Measurements from ENCODE around the gene DPP8.
"Not testable (repeated sequence)": the region's sequence is repeated elsewhere in the genome, so short reads cannot be mapped to it uniquely, and the experiment has no call there.

DPP8 gene

DNA sequence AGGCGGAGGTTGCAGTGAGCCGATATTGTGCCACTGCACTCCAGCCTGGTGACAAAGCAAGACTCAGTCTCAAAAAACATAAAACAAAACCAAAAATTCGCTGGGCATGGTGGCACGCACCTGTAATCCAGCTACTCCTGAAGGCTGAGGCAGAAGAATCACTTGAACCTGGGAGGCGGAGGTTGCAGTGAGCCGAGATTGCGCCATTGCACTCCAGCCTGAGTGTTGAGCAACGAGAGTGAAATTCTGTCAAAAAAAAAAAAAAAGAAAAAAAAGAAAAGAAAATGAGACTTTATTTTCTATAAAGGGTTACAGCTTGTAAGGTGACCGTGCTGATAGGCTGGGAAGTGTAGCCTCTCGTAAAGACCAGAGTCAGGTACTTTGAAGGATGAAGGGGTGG is 6.7 kb upstream of the DPP8 start:
- DNase-seq: no peak

DNA sequence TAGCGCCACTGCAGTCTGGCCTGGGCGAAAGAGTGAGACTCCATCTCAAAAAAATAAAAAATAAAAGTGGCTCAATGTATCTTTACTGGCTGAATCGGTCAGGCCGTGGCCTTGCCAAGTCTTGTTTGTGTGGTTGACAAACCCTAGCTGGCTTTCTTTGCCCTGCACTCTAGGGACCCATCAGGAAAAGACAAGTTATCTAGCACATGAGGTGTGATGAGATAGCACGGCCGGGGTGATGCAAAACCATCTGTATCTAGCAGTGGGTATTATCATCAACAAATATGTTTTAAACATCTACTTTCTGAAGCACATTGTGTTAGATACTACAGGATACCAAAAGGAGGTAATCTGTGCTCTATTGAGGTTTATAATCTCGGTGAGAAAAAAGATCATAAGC is 3.9 kb upstream of the DPP8 start:
- DNase-seq: no peak

DNA sequence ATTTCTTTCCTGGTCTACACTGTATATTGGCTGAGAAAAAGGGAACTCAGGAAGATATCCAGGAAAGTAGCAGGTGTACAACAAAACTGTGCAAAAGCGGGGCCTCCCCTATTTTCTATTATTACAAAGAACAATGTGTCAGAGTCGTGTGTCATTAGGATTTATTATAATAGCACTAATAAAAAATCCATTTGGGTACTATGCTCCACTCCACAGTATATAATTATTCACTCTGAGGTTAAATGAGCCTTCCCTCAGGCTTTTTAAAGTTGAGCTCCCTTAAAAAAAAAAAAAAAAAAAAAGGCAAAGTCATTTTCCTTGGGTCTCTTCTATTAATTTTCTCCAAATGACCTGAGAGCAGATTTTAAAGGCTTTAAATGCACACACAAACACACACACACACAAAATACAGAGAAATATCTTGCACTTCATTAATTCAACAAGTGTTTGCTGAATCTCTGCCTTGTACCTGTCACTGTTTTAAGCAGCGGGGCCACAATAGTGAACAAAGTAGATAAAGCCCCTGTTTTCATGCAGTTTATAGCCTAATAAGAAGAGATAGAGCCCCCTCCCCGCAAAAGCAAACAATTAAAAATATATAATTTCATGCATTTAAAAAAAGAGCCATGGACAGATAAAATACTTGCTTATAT is 1.3 kb upstream of the DPP8 start:
- DNase-seq: no peak

DNA sequence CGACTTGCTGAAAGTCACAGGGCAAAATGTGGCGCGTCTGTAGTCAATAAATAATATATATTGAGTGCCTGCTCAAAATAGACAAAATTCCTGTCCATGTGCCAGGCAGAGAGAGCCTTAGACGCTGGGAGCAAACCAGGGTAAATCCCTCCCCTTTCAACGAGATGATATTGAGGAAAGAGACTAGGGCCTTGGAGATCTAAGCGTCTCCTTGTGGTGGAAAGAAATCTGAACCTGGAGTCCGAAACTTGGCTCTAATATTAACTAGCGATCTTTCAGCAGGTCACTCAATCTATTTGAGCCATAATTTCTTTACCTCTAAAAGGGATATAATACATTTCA is 348 bp upstream of the DPP8 start:
- no peak for DNase-seq

DNA sequence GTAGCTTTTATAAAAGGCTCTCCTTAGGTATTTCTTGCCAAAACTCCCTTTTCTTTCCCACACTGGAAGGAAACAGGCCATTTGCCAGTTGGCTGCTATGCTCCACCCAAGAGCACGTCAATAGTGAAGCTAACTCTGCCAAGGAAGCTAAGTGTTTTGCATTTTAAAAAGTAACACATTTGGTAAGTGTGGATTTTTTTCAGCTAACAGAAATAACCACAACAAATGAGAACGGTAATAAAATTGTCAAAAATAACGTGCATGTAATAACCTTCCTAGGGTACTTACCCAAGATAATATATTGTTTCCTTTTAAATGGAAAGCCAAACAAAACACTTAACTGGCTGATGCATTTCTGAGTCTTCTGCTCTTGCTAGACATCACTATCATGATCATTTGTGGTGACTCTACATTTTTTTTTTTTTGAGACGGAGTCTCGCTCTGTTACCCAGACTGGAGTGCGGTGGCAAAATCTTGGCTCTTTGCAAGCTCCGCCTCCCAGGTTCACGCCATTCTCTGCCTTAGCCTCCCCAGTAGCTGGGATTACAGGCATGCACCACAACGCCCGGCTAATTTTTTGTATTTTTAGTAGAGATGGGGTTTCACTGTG is 4.6 kb downstream of the DPP8 start:
- no peak for DNase-seq

DNA sequence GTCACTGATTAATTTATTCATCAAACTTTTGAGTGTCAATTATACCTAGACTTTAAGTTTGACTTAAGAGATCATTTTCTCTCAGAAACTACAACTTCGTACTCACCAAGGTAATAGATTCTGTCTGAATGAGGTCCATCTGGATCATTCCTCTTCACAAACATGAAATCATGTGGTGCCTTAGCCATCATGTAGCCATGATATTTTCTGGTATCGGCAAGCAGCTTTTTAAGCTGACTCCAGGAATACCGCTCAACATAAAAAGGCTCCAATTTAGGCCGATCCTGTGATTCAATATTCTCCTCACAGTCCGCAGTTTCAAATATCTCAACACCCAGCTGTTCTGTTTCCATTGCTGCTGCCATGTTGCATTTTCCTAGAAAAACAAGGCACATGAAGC is 5.3 kb downstream of the DPP8 start:
- DNase-seq: no peak

DNA sequence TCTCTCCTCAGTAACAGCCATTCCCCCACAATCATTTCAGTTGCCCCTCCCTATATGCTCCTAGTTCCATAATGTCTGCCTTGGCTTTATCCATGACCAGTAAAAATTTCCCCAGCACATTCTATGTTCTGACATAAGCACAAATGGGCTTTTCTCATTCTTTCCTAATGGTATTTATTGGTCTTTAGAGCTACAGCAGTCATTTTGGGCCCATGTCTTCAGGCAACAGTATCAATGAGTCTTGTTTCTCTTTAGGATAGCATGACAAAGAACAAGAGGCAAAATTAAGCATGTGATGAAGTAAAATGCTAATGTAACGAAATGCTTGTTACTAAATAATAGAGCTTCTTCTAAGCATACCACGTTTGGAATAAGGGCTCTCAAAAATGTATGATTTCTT is 8.2 kb downstream of the DPP8 start:
- DNase-seq: no peak

DNA sequence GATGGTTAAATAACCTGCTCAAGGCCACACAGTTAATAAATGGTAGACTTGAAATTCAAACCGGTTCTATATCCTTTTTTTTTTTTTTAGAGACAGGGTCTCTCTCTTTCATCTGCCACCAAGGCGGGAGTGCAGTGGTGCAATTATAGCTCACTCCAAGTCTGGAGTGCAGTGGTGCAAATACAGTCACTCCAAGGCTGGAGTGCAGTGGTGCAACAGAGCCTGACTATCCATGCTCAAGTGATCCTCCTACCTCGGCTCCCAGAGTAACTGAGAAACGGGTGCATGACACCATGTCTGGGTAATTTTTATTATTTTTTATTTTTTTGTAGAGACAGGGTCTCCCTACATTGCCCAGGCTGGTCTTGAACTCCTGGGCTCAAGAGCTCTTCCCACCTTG is 23.4 kb downstream of the DPP8 start:
- DNase-seq: no peak

DNA sequence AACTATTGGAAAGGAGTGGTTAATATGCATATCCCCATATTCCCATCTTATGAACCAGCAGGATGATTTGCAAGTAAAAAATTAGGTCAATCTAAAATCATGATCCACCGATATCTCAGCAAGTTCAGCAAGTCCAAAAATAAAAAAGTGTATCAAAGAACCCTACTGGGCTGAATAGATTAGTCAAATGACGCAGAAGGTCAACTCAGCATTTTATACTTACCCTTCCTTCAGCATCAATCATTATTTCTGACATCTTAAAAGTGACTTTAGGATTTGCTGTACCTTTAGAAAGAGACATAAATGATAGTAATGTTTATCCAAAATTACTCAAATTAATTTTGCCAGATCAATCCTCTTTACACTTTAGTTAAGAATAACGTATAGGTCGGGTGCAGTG is 32.6 kb downstream of the DPP8 start:
- DNase-seq: no peak

DNA sequence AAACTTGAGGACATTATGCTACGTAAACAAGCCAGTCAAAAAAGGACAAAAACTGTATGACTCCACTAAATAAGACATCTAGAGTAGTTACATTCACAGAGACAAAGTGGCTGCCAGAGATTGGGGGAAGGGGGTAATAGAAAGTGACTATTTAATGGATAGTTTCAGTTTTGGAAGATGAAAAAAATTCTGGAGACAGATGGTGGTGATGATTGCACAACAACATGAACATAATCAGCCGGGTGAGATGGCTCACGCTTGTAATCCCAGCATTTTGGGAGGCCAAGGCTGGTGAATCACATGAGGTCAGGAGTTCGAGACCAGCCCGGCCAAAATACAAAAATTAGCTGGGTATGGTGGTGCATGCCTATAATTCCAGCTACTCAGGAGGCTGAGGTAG is 40.6 kb downstream of the DPP8 start:
- no peak for DNase-seq

DNA sequence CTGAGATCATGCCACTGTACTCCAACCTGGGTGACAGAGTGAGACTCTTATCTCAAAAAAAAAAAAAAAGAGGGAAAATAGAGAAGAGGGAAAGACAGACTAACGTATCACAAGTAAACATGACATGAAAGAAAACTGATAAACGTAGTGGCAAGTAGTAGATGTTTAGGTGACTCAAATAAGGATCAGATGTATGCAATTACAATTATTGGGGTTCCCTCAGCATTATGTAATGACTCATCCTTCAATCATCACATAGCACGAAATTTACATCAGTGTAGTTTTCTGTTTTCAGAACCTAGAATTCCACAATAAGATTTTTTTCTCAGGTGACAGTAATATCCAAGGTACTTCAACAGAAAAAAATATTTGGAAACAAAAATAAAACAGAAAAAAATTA is 46.6 kb downstream of the DPP8 start:
- no peak for DNase-seq

DNA sequence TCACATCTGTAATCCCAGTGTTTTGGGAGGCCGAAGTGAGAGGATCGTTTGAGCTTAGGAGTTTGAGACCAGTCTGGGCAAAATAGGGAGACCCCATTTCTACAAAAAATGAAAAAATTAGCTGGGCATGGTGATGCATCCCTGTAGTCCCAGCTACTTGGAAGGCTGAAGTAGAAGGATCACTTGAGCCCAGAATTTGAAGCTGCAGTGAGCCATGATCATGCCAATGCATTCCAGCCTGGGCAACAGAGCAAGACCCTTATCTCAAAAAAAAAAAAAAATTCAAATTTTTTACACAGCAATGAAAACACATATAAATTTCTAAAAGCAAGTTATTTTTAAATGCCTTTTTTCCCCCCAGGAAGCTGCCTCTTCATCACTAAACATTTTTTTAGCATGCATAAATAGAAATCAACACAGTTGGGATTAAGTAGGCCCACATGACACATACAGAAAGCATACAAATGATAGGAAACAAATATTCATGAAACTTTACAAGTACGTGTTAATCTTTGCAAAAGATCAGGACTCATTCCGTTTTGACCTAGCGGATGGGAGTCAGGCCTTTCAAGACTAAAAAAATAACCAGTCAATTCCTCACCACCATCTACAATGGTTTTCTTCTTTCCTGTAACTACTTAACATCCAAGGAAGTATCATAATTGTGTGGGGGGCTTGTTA is 49.1 kb downstream of the DPP8 start:
- no peak for DNase-seq

DNA sequence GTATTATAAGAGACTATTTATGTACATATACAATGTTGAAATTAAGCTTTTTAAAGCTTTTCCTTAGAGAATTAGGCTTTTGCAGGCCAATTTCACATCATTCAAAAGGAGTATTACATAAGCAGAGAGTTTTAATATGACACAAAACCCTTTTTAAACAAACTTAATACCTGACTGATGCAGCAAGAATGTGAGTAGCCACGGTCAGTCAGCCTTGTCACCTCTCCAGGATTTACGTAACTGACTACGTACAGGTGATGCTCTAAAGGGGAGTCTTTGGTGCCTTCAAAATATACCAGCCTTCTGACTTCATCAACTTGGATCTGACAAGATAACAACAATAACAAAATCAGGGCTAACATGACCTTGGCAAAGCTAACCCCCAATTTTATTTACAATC is 50.6 kb downstream of the DPP8 start:
- no peak for DNase-seq

DNA sequence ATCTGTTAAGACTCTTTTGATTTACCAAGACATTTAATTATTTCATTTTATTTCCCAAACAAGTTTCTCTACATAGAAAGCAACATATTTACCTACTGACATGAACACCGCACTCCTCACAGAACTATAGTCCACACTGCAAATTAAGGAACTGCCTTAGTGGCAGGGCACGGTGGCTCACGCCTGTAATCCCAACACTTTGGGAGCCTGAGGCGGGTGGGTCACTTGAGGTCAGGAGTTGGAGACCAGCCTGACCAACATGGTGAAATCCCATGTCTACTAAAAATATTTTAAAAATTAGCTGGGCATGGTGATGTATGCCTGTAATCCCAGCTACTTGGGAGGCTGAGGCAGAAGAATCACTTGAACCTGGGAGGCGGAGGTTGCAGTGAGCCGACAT is 54.4 kb downstream of the DPP8 start:
- DNase-seq: not testable (repeated sequence)

DNA sequence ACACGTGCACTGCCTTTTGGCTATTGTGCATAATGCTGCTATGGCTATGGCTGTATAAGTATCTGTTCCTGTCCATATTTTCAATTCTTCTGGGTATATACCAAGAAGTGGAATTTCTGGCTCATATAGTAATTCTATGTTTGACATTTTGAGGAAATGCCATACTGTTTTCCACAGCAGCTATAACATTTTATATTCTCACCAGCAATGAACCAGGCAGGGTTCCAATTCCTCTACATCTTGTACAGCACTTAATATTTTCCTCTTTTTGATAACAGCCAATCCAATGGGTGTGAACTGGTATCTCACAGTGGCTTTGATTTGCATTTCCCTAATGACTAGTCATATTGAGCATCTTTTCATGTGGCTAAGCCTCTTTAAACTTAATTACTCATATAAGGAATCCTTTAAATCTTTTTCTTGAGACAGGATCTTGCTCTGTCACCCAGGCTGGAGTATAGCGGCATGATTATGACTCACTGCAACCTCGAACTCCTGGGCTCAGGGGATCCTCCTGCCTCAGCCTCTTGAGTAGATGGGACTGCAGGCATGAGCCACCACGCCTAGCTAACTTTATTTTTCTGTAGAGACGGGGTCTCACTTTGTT is 56.6 kb downstream of the DPP8 start:
- no peak for DNase-seq

DNA sequence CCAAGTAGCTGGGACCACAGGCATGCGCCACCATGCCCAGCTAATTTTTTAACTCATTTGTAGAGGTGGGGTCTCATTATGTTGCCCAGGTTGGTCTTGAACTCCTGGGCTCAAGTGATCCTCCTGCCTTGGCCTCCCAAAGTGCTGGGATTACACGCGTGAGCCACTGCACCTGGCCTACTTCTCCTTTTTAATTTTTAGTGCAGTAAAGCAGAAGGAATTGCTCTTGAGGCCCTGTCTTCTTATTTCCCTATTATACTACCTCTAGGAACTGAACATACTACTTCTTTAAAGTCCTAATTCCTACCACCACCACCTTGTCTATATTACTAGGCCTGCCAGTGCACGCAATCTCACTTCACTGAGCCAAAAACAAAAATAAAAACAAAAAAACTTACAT is 62.2 kb downstream of the DPP8 start:
- DNase-seq: not testable (repeated sequence)

DNA sequence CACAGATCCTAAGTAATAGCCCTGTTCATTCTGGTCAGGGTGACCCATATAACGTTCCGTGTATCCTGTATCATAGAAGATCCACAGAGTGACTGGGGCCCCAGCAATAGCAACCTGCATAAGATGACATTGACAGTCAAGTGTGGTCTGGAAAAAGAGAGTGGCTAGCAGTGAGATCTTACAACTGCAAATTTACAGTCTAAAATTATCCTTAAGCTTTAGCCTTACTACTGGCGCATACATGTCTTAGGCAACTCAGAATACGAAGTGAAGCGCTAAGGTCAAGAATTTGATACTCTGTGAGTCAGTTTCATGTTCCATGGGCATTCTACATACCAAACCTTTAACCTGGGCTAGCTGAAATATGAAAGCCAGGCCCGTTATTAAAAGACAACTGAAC is 65.5 kb downstream of the DPP8 start:
- no peak for DNase-seq

DNA sequence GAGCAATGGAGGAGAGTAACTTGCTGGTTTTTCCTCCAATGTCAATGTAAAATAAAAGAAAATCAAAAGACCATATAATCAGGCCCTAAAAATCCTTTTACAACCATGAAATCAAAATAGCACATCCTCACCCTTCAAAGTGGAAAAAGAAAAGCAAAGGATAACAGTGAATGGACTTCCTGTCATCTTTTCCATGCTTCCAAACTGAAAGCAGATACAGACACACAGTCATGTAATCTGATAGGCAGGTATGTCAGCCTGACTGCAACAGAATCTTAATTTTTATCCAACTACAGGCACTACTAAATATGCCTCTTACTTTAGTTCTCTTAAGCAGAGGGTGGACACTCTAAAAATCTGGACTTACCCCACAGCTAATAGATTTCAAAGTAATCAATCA is 66.9 kb downstream of the DPP8 start:
- no peak for DNase-seq

DNA sequence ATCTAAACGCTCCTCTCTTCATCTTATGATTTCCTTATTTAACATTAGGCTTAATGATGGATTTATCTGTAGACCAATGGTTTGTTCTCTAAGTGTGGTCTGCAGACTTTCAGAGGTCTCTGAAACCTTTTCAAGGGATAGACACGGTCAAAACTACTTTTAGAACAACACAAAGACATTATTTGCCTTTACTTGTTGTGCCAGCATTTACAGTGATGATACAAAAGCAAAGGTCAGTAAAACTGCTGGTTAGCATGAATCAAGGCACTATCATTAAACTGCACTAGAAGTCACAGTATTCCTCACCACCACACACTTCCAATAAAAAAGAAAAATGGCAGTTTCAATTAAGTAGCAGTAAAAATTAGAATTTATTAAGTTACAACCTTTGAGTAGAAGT is 70.3 kb downstream of the DPP8 start:
- no peak for DNase-seq

DNA sequence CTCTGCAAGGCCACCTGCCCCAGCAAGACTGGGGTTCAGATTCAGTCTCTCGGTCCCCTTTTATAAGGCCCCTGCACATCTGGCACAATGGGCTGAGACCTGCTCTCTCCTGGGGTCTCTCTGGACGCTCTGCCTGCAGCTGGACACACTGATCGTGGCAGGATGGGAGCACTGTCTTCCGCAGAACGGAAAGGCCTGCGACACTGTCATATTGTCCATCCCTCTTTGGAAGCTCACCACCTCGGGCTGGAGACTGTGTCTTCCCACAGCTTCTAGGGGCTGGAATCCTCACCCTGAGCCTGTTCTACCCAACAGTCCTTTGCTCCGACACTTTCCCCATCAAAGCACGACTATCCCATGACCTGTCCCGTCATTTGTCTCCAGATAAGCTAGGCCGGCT is 83.3 kb downstream of the DPP8 start:
- no peak for DNase-seq

DNA sequence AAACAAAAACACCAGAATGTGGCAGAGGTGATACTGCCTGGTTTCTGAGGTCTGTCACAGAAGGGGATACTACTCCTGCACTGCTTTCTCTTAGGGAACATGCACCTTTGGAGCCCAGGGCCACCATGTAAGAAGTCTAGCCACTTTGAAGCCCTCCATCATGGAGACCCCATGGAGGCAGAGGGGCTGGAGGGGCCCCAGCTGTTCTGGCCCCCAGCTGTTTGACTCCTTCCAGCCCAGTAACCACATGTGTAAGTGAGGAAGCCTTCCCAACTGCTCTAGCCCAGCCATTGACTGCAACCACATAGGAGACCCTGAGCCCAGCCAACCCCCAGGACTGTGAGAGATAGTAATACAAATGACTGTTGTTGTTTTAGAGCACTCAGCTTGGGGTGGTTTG is 85.8 kb downstream of the DPP8 start:
- DNase-seq: no peak

DNA sequence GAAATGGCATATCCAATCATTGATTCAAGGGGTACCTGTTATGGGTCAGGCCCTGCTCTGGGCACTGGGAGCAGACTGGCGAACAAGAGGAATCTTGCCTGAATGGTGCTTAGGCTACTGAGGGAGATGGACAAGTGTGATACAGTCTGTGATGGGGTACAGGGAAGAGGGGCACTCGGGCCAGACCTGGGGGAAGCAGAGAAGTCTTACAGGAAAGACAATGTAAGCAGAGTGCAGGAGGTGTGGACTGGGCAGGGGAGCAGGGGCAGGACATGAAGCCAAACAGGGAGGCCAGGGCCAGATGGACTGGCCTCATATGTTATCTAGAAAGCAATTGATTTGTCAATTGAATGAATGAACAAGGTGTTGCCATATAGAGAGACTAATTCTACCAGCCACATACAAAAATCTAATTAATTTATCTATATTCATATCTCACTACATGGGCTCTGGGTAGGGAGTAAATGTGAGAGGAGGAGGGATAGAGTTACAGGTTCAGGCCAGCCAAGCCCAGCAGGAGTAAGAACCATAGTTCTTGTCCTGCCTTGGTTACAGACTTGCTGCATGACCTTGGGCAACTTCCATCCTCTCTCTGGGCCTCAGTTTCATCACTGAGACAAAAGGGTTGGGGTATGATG is 91.2 kb downstream of the DPP8 start:
- no peak for DNase-seq

DNA sequence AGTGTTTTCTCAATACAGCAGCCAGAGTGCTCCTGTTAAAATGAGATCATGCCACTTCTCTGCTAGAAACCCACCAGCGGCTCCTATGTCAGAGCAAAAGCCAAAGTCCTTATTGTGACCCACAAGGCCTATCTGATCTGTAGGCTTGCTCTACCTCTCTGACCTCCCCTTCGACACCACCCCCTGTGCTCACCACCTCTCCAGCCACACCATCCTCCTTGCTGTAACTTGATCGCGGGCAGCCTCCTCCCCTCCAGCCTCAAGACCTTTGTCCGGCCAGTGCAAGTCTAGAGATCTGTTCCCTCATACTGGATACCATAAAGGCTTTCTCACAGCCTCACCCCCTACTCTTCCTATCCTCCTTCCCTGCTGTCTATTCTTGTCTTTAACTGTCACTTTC is 92.8 kb downstream of the DPP8 start:
- DNase-seq: no peak

Measured in NCI-H524 (cell line).